ENCODE measurements around the gene TRPM5. TPM values are rescaled to one million over a fixed set of nuclear protein-coding genes. Genes with fewer than 3 reads are reported as not detected.

The TRPM5 gene
- total RNA-seq, 1 donor from 2014 or later = 0.46 TPM

GRCh38 chr11:2394818-2395105 is 49.6 kb downstream of the TRPM5 start:
- no peaks in the 10 kb centered on the region for H3K27me3 Mint-ChIP-seq
- H3K4me3 Mint-ChIP-seq (ENCODE audit: low read depth) = no peak overlapping the region
- H3K4me1 Mint-ChIP-seq (ENCODE audit: low read depth) = no peaks in the 10 kb centered on the region
- TF ChIP-seq CTCF (IDR thresholded peaks at IDR 0.05; ENCODE audit: unreplicated experiment) = no peak
- no peaks in the 10 kb centered on the region for H3K36me3 Mint-ChIP-seq (ENCODE audit: insufficient read depth)
- no peak overlapping the region for H3K27ac Mint-ChIP-seq
- DNase-seq (ENCODE audit: low spot score, unreplicated experiment) = no peak
- H3K9me3 Mint-ChIP-seq (ENCODE audit: low read depth) = no peaks in the 10 kb centered on the region

Other genes starting within 250 kb of the TRPM5 start
- 1.6 and 2.4 TPM in 2 replicates for gene ASCL2, start 173.9 kb downstream of the TRPM5 start, total RNA-seq
- gene C11orf21, start 142.6 kb downstream of the TRPM5 start, total RNA-seq = 0.69 and 0.87 TPM in 2 replicates
- 3.4 and 4.5 TPM in 2 replicates for gene TSPAN32, start 142.5 kb downstream of the TRPM5 start, total RNA-seq
- 166 and 171 TPM in 2 replicates for gene CD81, start 67.2 kb downstream of the TRPM5 start, total RNA-seq
- gene TSSC4, start 43.8 kb downstream of the TRPM5 start, total RNA-seq = 50.2 and 54.5 TPM in 2 replicates
- gene KCNQ1, start 494 bp upstream of the TRPM5 start, total RNA-seq = 3.1 and 3.3 TPM in 2 replicates

Measured in progenitor cell of endocrine pancreas (in vitro differentiated cells).